Kidney (tissue), 14 donors: ENCODE measurements around the gene SAMD14. TPM values are rescaled to one million over a fixed set of nuclear protein-coding genes. Genes with fewer than 3 reads are reported as not detected.

Experiments used
- DNase-seq, 5 donors: peaks; one replicate each; pipeline ENCODE4 v3.0.0-alpha.2; 2013 to 2020
- FAIRE-seq: peaks from 2 replicates; lab custom pipeline; 2012; peaks lifted over from hg19 to GRCh38; lab: Jason Lieb, UNC
- H3K27ac ChIP-seq, 2 donors: one replicate each; pipeline ENCODE4 v1.7.0; 2013; ENCODE audit warnings: low read depth in 2 of 2, low read length in 2 of 2, inconsistent platforms in 1 of 2
- H3K27me3 ChIP-seq: one replicate; pipeline ENCODE4 v1.7.1; 2013; ENCODE audit warnings: low read length, inconsistent platforms; ENCODE audit not compliant: control insufficient read depth, insufficient read depth
- H3K36me3 ChIP-seq, 3 donors: one replicate each; pipeline versions ENCODE4 v1.7.0 to v1.7.1; 2013; ENCODE audit warnings: low read length in 3 of 3, control low read depth in 1 of 3, inconsistent platforms in 1 of 3; ENCODE audit not compliant: insufficient read depth in 3 of 3, control insufficient read depth in 2 of 3
- H3K4me1 ChIP-seq, 3 donors: one replicate each; pipeline versions ENCODE4 v1.7.0 to v1.7.1; 2013; ENCODE audit warnings: low read length in 3 of 3, inconsistent platforms in 1 of 3, low read depth in 1 of 3; ENCODE audit not compliant: control insufficient read depth in 2 of 3, insufficient read depth in 2 of 3
- H3K4me3 ChIP-seq, 3 donors: one replicate each; pipeline versions ENCODE4 v1.7.0 to v1.8.1; 2013; ENCODE audit warnings: low read length in 3 of 3, control low read depth in 1 of 3, inconsistent platforms in 1 of 3
- H3K9ac ChIP-seq, 3 donors: one replicate each; pipeline versions ENCODE4 v1.7.0 to v1.7.1; 2013; ENCODE audit warnings: low read length in 3 of 3, control low read depth in 1 of 3, inconsistent platforms in 1 of 3
- H3K9me3 ChIP-seq, 3 donors: one replicate each; pipeline versions ENCODE4 v1.7.0 to v1.7.1; 2013; ENCODE audit warnings: low read length in 3 of 3, control low read depth in 1 of 3, inconsistent platforms in 1 of 3; ENCODE audit not compliant: control insufficient read depth in 2 of 3, insufficient read depth in 1 of 3
- CTCF ChIP-seq: IDR thresholded peaks from 3 replicates; pipeline ENCODE4 v1.5.1; 2012; ENCODE audit warnings: mild to moderate bottlenecking, moderate library complexity, borderline replicate concordance; ENCODE audit not compliant: insufficient read depth; ENCODE audit errors: extremely low read depth
- intact Hi-C: fragments of 100-400 bp; cut with DNase I; formaldehyde crosslinking; loops from one replicate; pipeline ENCODE4 v1.11.1; 2022
- polyA plus RNA-seq: library from polyadenylated mRNA; stranded (reverse); fragments of 350-450 nt; fragmentation: Illumina TruSeq; extraction: RNeasy Lipid Tissue Mini Kit (QIAGEN cat#74804); gene quantifications from one replicate; pipeline ENCODE4 v1.2.3, GENCODE V29; 2014; ENCODE audit warnings: low read depth, low replicate concordance; ENCODE audit not compliant: insufficient read depth
- total RNA-seq: library from RNA; stranded (reverse); fragmentation: NEBNext Ultra II Directional; extraction: Animal tissue kit (Norgen Biotek cat#: 25700); gene quantifications from one replicate; pipeline ENCODE4 v1.2.1, GENCODE V29; 2021
- donor health status: control.
- donor health status: control.
- donor health status: control.
- donor health status: control.
- donor health status: control.
- donor health status: DM: yes; HTN: yes; CAD: no.
- donor health status: Normal renal cell carcinoma (clear cell type).

SAMD14 gene
- total and polyA plus RNA-seq, 2 donors from 2014 or later, result 3.7 to 5.0 TPM

DNA sequence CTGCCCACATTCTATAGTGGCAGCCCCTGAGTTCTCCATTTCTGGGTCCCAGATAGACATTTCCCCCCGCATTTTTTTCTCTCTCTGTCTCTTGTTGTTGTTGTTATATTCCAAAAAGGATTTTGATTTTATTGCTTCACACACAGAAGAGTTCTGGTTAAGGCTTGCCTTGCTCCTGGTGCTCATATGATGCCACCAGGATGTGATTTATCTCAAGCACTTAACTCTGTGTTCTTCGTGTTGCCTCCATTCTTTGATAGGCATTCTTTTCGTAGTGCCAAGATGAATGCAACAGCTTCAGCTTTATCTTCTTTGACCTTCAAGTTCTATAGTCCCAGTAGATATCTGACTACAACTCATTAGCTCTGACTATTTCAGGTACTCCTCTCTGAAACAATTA, 64.9 kb downstream of the SAMD14 start:
- Histone ChIP-seq H3K27ac (peak overlapping the region; percentile 66 to 89), H3K36me3 (peaks cover 0 to 14% (median 4%) of the 10 kb centered on the region in 3 donors), H3K4me1 (peaks cover 0 to 47% (median 46%) of the 10 kb centered on the region in 3 donors), H3K9me3 (no peaks in the 10 kb centered on the region), H3K9ac (peak overlapping the region in 1 of 3 donors; percentile 75), H3K4me3 (no peak overlapping the region), H3K27me3 (no peaks in the 10 kb centered on the region)
- DNase-seq (no peak), FAIRE-seq (no peak)
- TF ChIP-seq CTCF, result no peak
- intact Hi-C loops, result no loop called here

- H3K36me3 ChIP-seq, result peaks cover 0 to 10% (median 0%) of the 10 kb centered on the region in 3 donors
- DNase-seq (peak in 4 of 5 donors; percentile 33 to 94 (median 55)), FAIRE-seq (no peak)
- peak overlapping the region; percentile 66 to 89 for H3K27ac ChIP-seq
- TF ChIP-seq CTCF, result no peak
- peak overlapping the region in 2 of 3 donors; percentile 1 to 75 for H3K9ac ChIP-seq
- intact Hi-C loops, result no loop called here
- H3K27me3 ChIP-seq, result no peaks in the 10 kb centered on the region
- no peaks in the 10 kb centered on the region for H3K9me3 ChIP-seq
- H3K4me3 ChIP-seq, result no peak overlapping the region
- H3K4me1 ChIP-seq, result peaks cover 0 to 50% (median 49%) of the 10 kb centered on the region in 3 donors
These were observed 65.5 kb downstream of the SAMD14 start for GRCh38 chr17:50064253-50065001.

DNA sequence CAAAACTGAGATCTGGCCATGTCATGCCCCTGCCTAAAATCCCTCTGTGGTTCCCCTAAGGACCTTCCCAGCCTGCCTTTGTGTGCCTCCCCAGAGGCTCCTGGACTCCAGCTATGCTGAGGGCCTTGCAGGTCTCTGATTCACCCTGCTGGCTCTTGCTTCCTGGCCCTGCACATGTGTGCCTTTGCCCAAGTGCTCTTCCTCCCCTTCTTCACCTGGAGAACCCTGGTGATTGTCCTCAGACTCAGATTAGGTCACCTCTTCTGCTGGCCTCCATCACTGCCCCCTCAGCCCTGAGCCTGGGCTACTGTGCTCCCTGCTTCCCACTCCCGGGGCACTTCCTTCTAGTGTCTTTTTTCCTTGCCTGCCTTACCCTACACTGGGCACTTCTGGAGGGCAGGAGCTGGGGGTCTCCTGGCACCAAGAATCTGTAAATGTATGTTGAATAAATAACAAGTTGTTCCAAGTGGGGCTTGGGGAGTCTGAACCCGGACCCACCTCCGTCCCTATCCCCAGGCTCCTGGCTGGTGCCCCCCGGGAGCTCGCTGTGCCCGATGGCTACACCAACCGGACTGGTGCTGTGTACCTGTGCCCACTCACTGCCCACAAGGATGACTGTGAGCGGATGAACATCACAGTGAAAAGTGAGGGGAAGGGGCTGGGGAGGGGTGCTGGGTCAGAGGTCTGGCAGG, 66.3 kb downstream of the SAMD14 start:
- no peak for FAIRE-seq
- Histone ChIP-seq H3K36me3 (peaks cover 0 to 10% (median 0%) of the 10 kb centered on the region in 3 donors), H3K9me3 (no peaks in the 10 kb centered on the region), H3K27ac (peak overlapping the region; percentile 80 to 89), H3K9ac (peak overlapping the region in 1 of 3 donors; percentile 75), H3K4me1 (peaks cover 0 to 57% (median 57%) of the 10 kb centered on the region in 3 donors), H3K27me3 (no peaks in the 10 kb centered on the region), H3K4me3 (no peak overlapping the region)
- no peak for TF ChIP-seq CTCF
- intact Hi-C loops, result no loop called here
- DNase-seq, result peak in 1 of 5 donors; percentile 72
